ENCODE data around the gene TBC1D16.
"Not testable (repeated sequence)": the region's sequence is repeated elsewhere in the genome, so short reads cannot be mapped to it uniquely, and the experiment has no call there.

TBC1D16 gene

DNA sequence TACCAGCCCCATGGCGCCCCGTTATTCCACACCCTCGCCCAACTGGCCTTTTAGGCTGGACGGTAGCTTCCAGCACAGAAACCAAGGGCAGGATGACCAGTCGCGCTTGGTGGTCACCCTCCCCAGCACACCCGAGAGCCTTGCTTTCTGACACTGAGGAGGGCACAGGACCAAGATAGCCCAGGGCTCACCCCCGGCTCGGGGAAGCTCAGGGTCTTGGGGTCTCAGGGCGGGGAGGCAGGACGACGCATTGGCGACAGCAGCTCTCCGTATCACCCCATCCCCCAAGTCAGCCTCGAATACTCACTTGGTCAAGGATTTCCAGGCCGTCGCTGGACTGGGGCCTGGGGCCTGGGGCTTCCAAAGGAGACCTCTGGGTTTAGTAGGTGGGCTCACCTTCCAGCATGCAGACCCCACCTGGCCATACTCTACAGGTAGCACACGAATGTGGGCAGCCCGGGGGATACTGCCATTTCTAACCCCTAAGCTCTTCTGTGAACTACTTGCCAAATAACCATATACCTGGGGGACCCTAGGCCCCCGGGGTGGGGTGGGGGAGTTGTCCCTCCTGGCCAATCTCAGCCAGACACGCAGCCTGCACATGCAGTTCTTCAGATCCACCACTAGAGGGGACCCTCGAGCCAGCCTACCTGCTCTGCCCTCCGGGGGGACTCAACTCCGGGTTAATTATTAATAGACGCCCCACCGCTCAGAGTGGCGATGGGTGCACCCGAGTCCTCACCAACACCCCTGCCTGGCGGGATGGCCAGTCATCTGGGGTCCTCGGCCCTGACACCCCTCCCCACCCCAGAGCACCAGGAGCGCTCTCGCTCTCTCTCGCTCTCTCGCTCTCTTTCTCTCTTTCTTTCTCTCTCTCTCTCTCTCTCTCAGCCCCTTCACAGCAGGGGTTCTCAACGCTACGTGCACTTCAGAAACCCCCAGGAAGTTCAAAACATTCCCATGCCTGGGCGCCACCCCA, 30.0 kb downstream of the TBC1D16 start:
- DNase-seq, result peak in 28 of 51 donors; percentile 5 to 67 (median 24)

DNA sequence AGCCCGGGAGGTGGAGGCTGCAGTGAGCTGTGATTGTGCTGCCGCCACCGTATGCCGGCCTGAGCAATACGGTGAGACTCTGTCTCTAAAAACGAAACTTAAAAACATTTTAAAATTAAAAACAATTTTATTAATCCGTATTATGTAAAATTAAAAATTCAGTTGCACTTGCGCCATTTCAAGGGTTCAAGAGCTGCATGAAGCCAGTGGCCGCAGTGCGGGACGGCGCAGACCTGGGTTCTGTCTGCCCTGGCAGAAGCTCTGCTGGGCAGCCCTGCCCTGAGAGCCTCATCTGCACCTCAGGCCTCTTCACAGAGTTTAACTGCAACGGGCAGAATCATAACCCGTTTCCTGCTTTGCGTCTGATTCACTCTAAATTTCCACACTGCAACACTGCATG, 31.7 kb downstream of the TBC1D16 start:
- no peak for DNase-seq

DNA sequence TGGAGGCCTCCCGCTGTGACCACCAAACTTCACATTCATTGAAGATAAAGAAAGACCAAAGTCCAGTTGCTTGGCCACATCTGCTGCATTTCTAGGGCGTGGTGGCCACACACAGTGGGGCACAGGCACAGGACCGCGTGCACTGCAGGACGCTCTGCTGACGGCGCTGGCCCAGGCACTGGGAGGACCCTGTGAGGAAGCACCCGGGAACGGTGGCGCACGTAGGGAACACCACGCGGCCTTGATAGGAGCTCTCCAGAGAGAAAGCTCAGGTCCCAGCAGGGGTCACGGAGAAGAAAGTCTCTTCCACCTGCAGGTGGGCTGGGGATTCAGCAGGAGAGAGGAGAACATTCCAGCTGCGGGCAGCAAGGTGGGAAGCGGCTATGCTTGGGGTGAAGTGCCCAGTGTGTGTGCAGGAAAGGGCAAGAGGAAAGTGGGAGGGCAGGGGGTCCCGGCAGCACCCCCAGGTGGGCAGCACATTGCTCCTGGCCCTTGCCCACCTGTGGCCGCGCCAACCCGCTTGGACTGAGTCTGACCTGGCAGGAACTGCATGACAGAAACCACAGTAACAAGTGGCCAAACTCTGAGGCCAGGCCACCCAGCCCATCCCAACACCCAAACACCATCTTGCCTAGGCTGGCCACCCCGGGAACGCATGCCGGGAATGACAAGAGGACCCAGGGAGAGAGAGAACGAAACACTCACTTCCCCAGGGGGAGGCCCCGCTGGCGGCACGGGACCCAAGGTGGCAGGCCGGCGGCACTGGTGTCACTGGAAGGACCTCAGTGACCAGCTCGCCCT, 32.8 kb downstream of the TBC1D16 start:
- no peak for DNase-seq

DNA sequence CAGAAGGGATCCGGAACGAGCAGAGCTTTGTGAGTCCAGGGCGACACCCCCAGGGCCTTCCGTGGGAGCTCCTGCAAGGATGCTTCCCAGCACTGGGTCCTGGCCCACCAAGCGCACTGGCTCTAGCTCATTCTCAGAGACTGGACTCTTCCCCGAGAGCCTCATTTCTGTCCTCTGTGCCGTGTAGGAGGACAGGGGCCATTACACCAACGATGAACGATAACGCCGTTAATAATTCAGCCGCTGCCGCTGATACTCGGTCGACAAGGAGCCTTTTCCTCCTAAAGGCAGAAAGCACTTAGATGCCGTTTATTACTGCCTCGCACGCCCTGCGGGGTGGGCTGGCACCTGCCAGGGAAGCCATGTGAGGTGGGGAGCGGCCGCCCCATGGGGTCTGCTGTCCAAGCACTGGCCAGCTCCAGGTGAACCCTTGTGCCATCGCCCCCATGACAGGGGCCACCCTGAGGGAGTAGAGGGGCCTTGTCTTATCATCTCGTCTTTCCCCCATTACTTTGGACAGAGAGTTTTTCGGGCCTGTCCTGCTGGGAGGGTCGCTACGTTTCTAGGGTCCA, 33.5 kb downstream of the TBC1D16 start:
- no peak for DNase-seq

DNA sequence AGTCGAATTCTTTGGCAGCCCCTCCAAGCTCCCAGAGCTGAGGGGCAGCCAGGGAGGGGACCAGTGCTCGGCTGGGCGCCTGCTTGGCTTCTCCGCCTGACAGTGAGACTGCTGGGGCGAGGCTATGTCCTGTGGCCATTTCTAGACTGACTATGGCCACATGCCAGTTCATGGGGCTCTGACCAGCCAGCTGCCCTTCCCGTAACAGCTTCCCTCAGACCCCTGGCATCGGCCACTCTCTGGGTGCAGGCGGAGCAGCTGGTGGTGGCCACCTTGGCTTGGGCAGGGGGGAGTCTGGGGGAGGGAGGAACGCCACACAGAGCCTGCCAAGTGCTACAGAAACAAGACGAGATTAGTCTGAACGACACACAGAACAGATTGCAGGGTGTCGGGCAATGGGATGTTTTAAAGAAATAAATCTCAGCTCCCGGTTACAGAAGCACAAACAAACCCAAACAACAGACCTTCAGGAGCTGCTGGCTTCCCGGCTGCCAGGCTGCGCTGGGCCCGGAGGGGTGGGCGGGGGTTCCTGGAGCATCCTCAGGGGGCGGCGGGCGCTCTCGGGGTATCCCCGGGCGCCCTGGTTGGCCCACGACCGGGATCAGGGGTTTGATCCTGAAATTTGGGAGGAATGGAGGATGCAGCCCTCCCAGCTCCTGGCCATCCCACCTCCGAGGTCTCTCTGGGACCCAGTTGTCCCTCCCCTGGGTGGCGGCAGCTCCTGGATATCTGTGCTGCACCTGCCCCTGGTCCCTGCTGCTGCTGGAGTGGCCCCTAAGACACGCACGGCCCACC, 34.5 kb downstream of the TBC1D16 start:
- peak in 10 of 51 donors; percentile 7 to 36 (median 23) for DNase-seq

DNA sequence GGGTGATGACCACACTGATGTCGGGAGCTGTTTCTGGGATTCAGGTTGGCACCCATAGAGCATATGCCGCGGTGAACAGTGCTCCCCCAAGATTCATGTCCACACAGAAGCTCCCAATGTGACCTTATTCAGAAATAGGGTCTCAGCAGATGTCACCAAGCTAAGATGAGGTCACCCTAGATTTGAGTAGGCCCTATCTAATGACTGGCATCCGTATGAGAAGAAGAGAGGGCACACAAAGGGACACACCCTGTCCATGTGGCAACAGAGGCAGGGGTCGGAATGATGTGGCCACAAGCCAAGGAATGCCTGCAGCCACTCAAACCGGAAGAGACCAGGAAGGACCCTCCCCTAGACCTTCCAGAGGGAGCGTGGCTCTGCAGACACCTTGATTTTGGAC, 35.5 kb downstream of the TBC1D16 start:
- DNase-seq, result no peak

DNA sequence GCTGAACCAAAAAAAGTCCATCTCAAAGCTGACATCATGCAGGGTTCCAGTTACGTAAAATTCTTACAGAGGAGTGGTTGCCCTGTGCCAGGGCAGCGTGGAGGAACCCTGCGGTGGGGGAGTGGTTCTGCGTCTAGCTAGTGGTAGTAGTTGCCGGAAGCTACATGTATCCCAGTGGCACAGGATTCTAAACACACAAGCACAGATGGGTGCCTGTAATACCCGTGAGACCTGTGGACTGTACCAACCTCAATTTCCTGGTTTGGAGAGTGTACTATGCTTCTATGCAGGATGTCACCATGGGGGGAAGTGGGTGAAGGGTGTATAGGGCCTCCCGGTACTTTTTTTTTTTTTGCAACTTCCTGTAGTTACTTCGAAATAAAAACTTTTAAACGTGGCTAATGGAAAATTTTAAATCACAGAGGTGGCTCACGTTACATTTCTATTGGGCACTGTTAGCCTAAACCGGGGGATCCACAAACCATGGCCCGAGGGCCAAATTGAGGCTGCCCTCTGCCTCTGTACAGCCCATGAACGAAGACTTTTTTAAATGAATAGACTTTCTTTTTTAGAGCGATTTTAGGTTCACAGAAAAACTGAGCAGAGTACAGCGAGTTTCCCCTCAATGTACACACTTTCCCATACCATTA, 38.5 kb downstream of the TBC1D16 start:
- no peak for DNase-seq

DNA sequence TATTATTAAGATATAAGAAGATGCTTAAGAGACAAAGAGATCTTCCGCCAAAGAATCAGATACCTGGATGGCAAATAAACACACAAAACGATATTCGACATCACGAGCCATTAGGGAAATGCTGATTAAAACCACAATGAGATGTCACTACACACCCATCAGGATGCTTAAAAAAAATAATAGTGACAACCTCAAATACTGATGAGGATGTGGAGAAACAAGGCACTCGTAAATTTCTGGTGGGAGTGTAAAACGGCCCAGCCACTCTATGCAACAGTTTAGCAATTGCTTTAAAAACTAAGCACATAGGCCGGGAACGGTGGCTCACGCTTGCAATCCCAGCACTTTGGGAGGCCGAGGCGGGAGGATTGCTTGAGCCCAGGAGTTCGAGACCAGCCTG, 39.4 kb downstream of the TBC1D16 start:
- no peak for DNase-seq

DNA sequence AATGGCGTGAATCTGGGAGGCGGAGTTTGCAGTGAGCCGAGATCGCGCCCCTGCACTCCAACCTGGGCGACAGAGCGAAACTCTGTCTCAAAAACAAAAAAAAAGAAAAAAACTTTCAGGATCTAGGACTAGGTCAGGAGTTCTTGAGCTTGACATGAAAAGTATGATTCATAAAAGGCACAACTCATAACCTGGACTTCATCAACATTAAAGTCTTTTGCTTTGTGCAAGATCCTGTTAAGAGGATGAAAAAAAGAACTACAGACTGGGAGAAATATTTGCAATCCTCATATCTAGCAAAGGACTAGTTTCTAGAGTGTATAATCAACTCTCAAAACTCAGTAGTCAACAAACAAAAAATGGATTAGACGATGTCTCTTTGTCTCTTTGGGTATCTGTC, 40.0 kb downstream of the TBC1D16 start:
- no peak for DNase-seq

DNA sequence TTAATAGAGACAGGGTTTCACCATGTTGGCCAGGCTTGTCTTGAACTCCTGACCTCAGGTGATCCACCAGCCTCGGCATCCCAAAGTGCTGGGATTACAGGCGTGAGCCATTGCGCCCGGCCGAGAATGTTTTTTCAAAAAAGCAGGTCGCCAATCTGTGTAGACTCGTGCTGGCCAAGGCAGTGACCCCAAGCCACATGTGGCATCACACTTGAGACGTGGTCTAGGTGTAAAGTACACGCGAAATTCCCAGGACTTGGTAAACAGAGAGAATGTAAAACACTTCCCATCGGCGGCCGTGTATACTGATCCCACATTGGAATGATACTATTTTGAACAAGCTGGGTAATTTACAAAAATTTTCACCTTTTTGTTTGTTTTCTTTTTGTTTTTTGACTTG, 41.1 kb downstream of the TBC1D16 start:
- no peak for DNase-seq

DNA sequence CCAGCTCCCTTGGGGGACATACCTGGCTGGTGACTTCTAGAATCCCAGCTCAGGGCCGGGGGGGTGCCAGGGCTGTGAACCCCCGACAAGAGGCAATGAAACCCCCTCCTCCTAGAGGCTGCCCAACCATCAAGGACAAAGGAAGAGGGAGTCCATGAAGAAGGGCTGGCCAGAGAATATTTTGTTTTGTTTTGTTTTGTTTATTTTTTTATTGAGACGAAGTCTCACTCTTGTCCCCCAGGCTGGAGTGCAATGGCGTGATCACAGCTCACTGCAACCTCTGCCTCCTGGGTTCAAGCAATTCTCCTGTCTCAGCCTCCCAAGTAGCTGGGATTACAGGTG, 41.5 kb downstream of the TBC1D16 start:
- not testable (repeated sequence) for DNase-seq

DNA sequence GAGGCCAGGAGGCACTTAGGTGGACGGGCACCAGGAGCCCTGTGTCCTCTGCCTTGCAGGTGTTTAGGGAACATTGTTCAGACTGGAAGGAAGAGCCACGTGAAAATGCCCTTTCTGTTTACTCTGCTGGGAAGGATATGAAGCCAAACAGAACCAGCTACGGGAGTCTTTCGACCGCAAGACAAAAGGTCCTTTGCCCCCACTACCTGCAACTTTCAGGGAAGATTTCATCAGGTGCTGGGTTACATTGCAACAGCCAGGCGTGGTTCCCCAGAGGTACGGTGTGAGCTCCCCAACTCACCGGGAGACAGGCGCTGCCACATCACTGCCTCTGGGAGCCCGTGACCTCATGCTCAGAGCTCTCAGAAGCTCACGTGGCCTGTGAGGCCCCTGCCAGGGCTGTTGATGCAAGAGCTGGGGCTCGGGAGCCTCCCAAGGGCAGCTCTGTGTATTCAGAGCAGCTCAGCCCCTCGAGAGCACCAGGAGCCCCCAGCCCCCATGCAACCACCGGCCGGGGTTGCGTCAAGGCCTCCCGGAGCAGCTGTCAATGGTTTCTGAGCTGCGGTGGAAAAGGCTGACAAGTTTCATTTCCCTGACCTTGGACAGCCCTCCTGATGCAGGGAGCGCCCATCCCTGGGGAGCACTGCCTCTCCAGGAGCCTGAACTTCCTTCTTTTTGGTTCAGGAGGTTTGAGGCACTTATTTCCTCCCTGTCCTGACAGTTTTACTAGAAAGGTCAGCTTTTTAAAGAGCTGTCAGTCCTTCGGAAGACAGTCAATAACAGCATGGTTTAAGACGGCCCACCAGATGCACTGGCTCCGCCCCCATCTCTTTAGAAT, 42.1 kb downstream of the TBC1D16 start:
- peak in 15 of 51 donors; percentile 8 to 50 (median 27) for DNase-seq

DNA sequence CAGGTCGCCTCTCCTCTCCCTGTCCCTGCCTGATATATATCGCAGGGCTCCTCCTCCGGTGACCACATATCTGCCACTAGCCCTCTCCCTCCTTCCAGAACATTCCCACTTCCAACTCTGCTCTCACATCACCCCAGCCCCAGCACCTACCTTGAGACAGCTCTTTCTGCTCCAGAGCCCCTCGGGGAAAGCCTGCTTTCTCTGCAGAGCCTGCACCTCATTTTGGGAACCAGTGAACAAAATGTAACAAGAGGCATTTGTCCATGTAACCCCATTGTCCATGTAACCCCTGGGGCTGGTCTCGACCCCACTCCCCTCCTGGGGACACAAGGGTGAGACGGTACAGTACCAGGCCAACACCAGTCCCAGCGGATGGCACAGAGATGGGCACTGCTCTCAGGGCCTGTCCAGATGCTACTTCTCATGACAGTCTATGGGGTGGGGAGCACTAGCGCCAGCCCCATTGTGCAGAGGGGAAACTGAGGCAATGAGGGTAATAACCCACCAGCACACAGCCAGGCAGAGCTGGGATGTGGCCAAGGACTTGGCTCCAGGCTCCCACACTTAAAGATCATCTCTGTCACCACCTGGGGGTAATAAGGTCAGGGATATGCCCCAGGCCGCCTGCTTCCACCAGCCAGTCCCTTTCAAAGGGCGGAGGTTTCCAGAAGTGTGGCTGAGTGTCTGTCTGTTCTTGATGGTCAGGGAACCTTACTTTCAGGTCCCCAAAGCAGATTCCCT, 42.9 kb downstream of the TBC1D16 start:
- no peak for DNase-seq

DNA sequence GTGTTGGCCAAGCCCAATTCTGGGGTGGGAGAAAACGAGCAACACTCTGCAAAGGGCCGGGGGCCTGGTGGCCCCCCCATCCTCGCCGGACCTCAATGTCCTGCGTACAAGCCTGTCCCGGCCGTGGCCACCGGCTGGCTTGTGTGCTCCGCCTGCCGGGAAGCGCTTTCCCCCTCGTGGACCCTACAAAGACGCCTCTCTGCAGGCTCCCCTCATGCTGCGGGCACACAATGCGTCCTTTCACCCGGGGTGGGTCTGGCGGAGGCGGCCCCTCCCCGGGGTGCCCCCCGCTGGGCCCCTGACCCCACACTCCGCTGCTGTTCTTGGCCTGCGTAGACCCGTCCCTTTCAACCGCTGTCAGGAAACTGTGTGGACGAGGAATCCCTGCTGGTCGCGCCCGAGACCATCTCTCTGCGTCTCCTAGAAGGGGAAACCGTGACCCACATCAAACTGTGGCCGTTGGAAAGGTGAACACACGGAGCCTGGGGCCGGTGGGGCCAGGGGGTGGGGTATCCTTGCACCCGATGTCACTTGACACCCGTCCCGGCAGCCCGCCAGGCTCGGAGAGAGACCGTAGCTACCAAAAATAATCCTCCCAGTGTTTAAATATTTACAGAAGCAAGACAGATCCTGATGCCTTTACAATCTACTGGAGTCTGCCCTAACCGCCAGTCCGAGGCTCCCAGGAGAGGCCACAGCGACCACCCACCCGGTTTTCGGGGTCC, 43.6 kb downstream of the TBC1D16 start:
- DNase-seq, result peak in 10 of 51 donors; percentile 43 to 63 (median 53)

DNA sequence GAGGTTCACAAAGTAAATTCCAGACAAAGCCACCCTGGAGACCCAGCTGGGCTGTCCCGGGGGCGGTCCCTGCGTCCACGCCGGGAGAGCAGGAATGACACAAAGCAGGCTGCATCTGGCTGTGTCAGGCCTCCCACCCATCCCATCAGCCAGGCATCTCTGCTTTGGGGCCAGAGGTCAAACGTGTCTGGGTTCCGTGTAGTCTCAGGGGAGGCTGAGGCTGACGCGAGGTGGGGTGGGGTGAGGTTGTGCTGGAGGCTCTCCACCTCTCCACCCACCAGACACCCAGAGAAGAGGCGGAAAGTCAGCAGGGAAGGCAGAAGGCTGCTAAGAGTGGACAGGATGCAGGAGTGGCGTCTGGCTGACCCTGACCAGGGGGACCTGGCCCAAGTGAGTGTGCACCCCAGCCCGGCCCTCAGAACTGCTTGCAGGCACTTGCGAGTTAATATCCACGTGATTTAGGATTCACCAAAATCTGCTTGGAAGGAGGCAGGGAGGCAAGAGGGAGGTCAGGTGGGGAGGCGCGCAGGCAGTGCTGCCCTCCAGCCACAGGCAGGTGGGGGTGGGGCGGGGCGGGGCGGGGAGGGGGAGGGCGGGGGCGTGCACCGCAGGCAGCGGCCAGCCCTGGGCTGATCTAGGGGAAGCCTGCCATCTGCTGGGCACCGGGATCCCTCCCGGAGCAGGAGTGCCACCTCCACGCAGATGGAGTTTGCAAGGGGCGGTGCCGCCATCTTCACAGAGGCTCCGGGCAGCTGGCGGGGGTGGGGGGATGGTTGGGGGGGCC, 44.3 kb downstream of the TBC1D16 start:
- peak in 49 of 51 donors; percentile 24 to 88 (median 69) for DNase-seq

DNA sequence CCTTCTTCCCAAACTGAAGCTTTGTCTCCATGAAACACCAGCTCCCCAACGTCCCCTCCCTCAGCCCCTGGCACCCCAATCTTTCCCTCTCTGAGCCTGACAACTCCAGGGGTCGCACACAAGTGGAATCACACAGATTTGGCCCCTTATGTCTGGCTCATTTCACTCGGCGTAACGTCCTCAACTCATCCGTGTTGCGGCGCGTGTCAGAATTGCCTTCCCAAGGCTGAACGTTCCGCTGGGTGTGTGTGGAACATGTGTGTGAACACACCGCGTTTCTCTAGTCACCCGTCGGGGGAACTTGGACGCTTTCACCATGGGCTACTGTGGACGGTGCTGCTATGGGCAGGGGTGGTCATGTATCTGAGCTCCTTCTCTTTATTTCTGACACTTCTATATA, 45.0 kb downstream of the TBC1D16 start:
- no peak for DNase-seq

DNA sequence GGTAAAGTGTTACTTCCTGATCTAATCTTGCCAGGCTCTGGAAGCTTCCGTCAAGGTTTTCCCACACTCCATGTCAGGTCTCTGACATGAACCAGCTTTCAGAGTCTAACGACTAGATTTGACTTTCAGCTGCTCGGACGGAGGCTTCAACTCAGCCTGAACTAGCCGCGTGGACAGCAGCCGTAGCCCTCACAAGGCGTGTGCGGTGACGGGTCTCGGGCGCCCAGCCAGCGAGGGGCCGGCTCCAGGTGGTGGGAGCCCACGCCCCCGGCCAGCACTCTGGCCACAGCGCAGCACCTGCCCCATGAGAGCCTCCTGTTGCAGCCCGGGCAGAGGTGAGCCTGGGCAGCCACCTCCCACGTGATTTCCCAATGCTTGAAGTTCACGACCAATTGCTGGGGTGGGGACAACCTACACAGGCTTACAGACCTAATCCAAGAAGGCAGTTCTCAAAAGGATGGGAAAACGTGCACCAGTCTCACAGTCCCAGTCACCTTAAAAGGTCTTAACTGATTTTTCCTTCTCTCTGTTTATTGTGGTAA, 45.5 kb downstream of the TBC1D16 start:
- DNase-seq, result no peak

Data from hypothalamus (tissue), 51 donors.